Sigmoid colon (tissue), 7 donors: ENCODE results near the gene PAK2. TPM values are rescaled to one million over a fixed set of nuclear protein-coding genes. Genes with fewer than 3 reads are reported as not detected.
A peak's percentile ranks its signal among the peaks of the same experiment; 100 is the strongest.

Experiments used
- DNase-seq: peaks from one replicate; pipeline ENCODE4 v3.0.0-alpha.2; 2019
- H3K27ac ChIP-seq, 4 donors: fragments of 200-600 bp; sonication (generic); one replicate each; pipeline ENCODE4 v1.5.1; 2016 to 2019; ENCODE audit warnings: mild to moderate bottlenecking in 1 of 4
- H3K27me3 ChIP-seq, 3 donors: fragments of 200-600 bp; sonication (generic); one replicate each; pipeline ENCODE4 v1.5.1; 2019; ENCODE audit warnings: mild to moderate bottlenecking in 1 of 3
- H3K36me3 ChIP-seq, 4 donors: fragments of 200-600 bp; sonication (generic); one replicate each; pipeline ENCODE4 v1.5.1; 2016 to 2019
- H3K4me1 ChIP-seq, 4 donors: fragments of 200-600 bp; sonication (generic); one replicate each; pipeline ENCODE4 v1.5.1; 2017 to 2019
- H3K4me3 ChIP-seq, 4 donors: fragments of 200-600 bp; sonication (generic); one replicate each; pipeline ENCODE4 v1.5.1; 2017 to 2019; ENCODE audit warnings: mild to moderate bottlenecking in 2 of 4, moderate library complexity in 1 of 4
- H3K9me3 ChIP-seq, 4 donors: fragments of 200-600 bp in 3 of 4; sonication (generic) in 3 of 4; one replicate each; pipeline versions ENCODE4 v1.5.1 to v1.6.1; 2013 to 2019
- EP300 ChIP-seq, 4 donors: sonication (generic); formaldehyde crosslinking; IDR thresholded peaks; one replicate each; pipeline ENCODE4 v1.6.1; 2017; ENCODE audit warnings: antibody characterized with exemption in 4 of 4
- POLR2A ChIP-seq, 2 donors: fragments of 450-650 bp; IDR thresholded peaks; one replicate each; pipeline ENCODE4 v1.6.1; 2016; ENCODE audit warnings: antibody characterized with exemption in 2 of 2, mild to moderate bottlenecking in 2 of 2, moderate library complexity in 2 of 2
- POLR2AphosphoS5 ChIP-seq, 4 donors: sonication (generic); formaldehyde crosslinking; IDR thresholded peaks; one replicate each; pipeline ENCODE4 v1.6.1; 2017; ENCODE audit warnings: antibody characterized with exemption in 4 of 4
- WGBS, 2 donors: extraction: QIAGEN DNeasy Blood & Tissue Kit; methylation state at CpG; one replicate each; pipeline ENCODE4 v1.1.7; 2013; 5-methylcytosine and 5-hydroxymethylcytosine counted together
- intact Hi-C: fragments of 100-400 bp; cut with DNase I; formaldehyde crosslinking; loops from one replicate; pipeline ENCODE4 v1.15.1; 2023
- polyA plus RNA-seq, 3 donors: library from polyadenylated mRNA; stranded (reverse); fragments of 200-250 nt; gene quantifications; one replicate each; pipeline ENCODE4 v1.2.3, GENCODE V29; 2013
- total RNA-seq, 4 donors: library from RNA; depleted of rRNA; stranded (reverse); fragments of >200 nt; gene quantifications; one replicate each; pipeline ENCODE4 v1.1.0, GENCODE V29; 2016
- TF ChIP-seq, protein P1 (sequence below), 4 experiments: fragments of 450-650 bp in 3 of 4; fragments of 200-600 bp in 1 of 4; IDR thresholded peaks; one replicate each; pipeline ENCODE4 v1.5.1; 2016 to 2019; ENCODE audit warnings: antibody characterized with exemption in 4 of 4, mild to moderate bottlenecking in 3 of 4, moderate library complexity in 2 of 4
- donor health status: healthy with polysubstance abuse.
- donor health status: Bipolar disorder and iron deficiency.
- donor health status: healthy.

The PAK2 gene
- total and polyA plus RNA-seq, 7 donors: 22.8 to 44.6 (median 35.5) TPM

DNA sequence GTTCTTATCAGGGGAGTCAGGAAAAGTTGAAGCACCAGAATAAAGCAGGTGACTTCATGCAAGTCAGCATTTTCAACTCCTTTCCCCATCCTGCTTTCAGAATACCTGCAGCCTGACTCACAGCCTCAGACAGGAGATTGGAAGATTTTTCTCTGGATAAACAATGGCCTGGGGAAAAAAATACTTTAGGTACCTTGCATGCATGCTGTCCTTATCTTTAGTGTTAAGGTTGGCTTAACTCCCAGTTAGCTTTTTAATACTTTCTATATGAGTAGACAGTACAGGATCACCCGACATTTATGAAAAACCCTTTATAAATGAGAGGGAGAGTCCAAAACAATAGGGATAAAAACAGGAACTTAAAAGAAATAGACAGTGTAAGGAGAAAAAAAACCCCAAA is 53.6 kb downstream of the PAK2 start:
- H3K9me3 ChIP-seq: no peaks in the 10 kb centered on the region
- intact Hi-C loops: no loop called here
- no peaks in the 10 kb centered on the region for H3K27me3 ChIP-seq
- H3K4me3 ChIP-seq: no peak overlapping the region
- TF ChIP-seq, protein P1, sequence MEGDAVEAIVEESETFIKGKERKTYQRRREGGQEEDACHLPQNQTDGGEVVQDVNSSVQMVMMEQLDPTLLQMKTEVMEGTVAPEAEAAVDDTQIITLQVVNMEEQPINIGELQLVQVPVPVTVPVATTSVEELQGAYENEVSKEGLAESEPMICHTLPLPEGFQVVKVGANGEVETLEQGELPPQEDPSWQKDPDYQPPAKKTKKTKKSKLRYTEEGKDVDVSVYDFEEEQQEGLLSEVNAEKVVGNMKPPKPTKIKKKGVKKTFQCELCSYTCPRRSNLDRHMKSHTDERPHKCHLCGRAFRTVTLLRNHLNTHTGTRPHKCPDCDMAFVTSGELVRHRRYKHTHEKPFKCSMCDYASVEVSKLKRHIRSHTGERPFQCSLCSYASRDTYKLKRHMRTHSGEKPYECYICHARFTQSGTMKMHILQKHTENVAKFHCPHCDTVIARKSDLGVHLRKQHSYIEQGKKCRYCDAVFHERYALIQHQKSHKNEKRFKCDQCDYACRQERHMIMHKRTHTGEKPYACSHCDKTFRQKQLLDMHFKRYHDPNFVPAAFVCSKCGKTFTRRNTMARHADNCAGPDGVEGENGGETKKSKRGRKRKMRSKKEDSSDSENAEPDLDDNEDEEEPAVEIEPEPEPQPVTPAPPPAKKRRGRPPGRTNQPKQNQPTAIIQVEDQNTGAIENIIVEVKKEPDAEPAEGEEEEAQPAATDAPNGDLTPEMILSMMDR (IDR thresholded peaks at IDR 0.05): no peak
- TF ChIP-seq POLR2A (IDR thresholded peaks at IDR 0.05): no peak
- no peak for TF ChIP-seq POLR2AphosphoS5 (IDR thresholded peaks at IDR 0.05)
- no peak for TF ChIP-seq EP300 (IDR thresholded peaks at IDR 0.05)
- no peak for DNase-seq
- 60 to 67% methylated on average over 1 of the region's 1 CpG for WGBS, 2 donors
- no peaks in the 10 kb centered on the region for H3K36me3 ChIP-seq
- H3K27ac ChIP-seq: peak overlapping the region in 1 of 4 donors; percentile 5
- peaks cover 0 to 17% (median 11%) of the 10 kb centered on the region in 4 donors for H3K4me1 ChIP-seq

DNA sequence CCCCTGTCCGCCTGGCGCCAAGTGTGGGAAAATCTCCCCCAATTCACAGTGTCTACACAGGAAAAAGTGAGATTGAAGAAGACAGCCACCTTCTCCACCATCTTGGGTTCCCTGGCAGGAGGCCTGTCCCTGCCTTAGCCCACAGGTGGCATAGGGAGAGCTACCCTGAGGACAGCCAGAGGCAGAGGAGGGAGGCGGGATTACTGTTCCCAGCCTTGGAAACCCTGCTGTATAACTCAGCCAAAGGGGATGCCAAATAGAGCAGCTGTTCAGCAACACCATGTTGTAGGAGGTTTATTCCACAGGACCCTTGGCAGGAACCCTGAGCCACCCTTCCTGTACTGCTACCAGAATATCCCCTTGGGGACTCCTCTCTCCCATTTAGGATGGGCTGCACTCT is 54.8 kb downstream of the PAK2 start:
- 97 to 99% methylated on average over 3 of the region's 3 CpGs for WGBS, 2 donors
- Histone ChIP-seq H3K9me3 (no peaks in the 10 kb centered on the region), H3K4me3 (no peak overlapping the region), H3K36me3 (no peaks in the 10 kb centered on the region), H3K27me3 (no peaks in the 10 kb centered on the region), H3K27ac (no peak overlapping the region), H3K4me1 (peaks cover 0 to 17% (median 11%) of the 10 kb centered on the region in 4 donors)
- intact Hi-C loops: no loop called here
- no peak for DNase-seq
- TF ChIP-seq EP300 (IDR thresholded peaks at IDR 0.05) (no peak), POLR2A (IDR thresholded peaks at IDR 0.05) (no peak), POLR2AphosphoS5 (IDR thresholded peaks at IDR 0.05) (no peak)
- TF ChIP-seq, protein P1 (IDR thresholded peaks at IDR 0.05): no peak

DNA sequence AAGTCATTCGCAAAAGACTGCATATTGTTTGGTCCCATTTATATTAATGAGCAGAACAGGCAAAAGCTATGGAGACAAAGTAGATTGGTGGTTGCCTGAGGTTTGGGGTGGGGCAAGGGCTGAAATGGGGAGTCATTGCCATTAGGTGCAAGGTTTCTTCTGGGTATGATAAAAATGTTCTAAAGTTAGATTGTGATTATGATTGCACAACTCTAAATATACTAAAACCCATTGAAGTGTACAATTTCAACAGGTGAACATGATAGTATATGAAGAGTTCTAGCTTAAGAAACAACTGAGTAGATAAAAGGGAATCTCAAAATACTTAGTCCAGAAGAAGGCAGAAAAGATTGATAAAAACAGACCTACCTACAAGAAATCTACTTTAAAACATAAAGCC is 56.7 kb downstream of the PAK2 start:
- no peak for TF ChIP-seq POLR2AphosphoS5 (IDR thresholded peaks at IDR 0.05)
- no peak for TF ChIP-seq EP300 (IDR thresholded peaks at IDR 0.05)
- TF ChIP-seq, protein P1 (IDR thresholded peaks at IDR 0.05): no peak
- no peak for TF ChIP-seq POLR2A (IDR thresholded peaks at IDR 0.05)
- Histone ChIP-seq H3K27me3 (no peaks in the 10 kb centered on the region), H3K27ac (no peak overlapping the region), H3K4me3 (no peak overlapping the region), H3K4me1 (peaks cover 0 to 17% (median 11%) of the 10 kb centered on the region in 4 donors), H3K36me3 (no peaks in the 10 kb centered on the region), H3K9me3 (no peaks in the 10 kb centered on the region)
- 97 to 100% methylated on average over 1 of the region's 1 CpG for WGBS, 2 donors
- intact Hi-C loops: no loop called here
- no peak for DNase-seq

DNA sequence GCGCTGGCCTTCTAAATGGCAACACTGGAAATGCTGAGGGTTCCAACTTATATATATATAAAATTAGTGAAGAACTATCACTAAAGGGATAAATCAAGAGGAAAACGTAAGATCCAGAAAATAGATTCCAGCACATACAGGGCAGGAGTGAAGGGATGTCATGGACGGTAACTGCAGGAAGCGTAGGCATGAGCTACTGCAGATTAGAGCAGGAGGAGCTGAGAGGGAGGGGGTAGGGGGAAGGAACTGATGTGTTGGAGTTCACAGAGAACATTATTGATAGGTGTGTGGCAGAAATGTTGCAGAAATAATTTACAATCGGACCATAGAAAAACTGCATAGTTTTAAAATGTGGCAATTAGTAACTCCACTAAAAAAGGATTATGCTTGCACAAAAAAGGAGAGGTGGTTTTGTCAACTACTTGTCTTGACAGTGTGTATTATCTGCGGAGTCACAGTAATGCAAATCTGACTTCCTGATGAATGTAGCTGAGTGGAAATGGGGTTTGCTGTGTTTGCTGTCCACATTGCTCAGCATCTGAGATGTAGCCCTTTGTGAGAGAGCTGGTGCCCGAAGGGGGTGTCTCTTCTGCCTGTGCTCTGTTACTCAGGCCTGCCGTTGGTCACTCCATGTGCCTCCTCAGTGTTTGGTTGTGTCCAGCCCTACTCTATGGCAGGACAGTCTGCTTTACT is 61.2 kb downstream of the PAK2 start:
- Histone ChIP-seq H3K27me3 (no peaks in the 10 kb centered on the region), H3K36me3 (peaks cover 8 to 44% (median 10%) of the 10 kb centered on the region in 4 donors), H3K4me1 (no peaks in the 10 kb centered on the region), H3K9me3 (no peaks in the 10 kb centered on the region), H3K4me3 (no peak overlapping the region), H3K27ac (no peak overlapping the region)
- 92 to 96% methylated on average over 8 of the region's 8 CpGs for WGBS, 2 donors
- no peak for DNase-seq
- TF ChIP-seq POLR2A (IDR thresholded peaks at IDR 0.05) (no peak), EP300 (IDR thresholded peaks at IDR 0.05) (no peak), POLR2AphosphoS5 (IDR thresholded peaks at IDR 0.05) (no peak)
- TF ChIP-seq, protein P1 (IDR thresholded peaks at IDR 0.05): no peak
- intact Hi-C loops: no loop called here
